Activated CD4-positive, alpha-beta T cell treated with anti-CD3 and anti-CD28 coated beads for 36 hours (primary cell): Measurements from ENCODE around the gene UPK3B. TPM values are rescaled to one million over a fixed set of nuclear protein-coding genes. Genes with fewer than 3 reads are reported as not detected.
A peak's percentile ranks its signal among the peaks of the same experiment; 100 is the strongest.
"Not testable (repeated sequence)": the region's sequence is repeated elsewhere in the genome, so short reads cannot be mapped to it uniquely, and the experiment has no call there.

Source experiments
- ATAC-seq: fragments of 200-7000 bp; cut with Tn5 transposase; one replicate; pipeline ENCODE4 v1.10.0; 2021; ENCODE audit warnings: mild to moderate bottlenecking, moderate library complexity
- CTCF ChIA-PET: fragments of 350-600 bp; sonication (Branson Sonifier 250); formaldehyde crosslinking; loops from one replicate; lab custom pipeline; 2021; ENCODE audit warnings: antibody characterized with exemption; lab: Charles Lee
- POLR2A ChIA-PET: fragments of 350-600 bp; sonication (Branson Sonifier 250); formaldehyde crosslinking; loops from one replicate; lab custom pipeline; 2021; ENCODE audit warnings: antibody characterized with exemption, inconsistent platforms; lab: Charles Lee
- DNase-seq: peaks from one replicate; pipeline ENCODE4 v3.0.0-alpha.2; 2020
- H3K27ac Mint-ChIP-seq: one replicate; pipeline ENCODE4 v1.8.0; 2021; ENCODE audit warnings: mixed read lengths
- H3K27me3 Mint-ChIP-seq: one replicate; pipeline ENCODE4 v1.8.0; 2021; ENCODE audit warnings: mixed read lengths
- H3K36me3 Mint-ChIP-seq: one replicate; pipeline ENCODE4 v1.8.0; 2021; ENCODE audit warnings: low read depth, mixed read lengths
- H3K4me1 Mint-ChIP-seq: one replicate; pipeline ENCODE4 v1.8.0; 2021; ENCODE audit warnings: mixed read lengths
- H3K4me3 Mint-ChIP-seq: one replicate; pipeline ENCODE4 v1.8.0; 2021; ENCODE audit warnings: mild to moderate bottlenecking, moderate library complexity, mixed read lengths
- H3K9me3 Mint-ChIP-seq: one replicate; pipeline ENCODE4 v1.8.0; 2021; ENCODE audit warnings: low read depth, mixed read lengths
- intact Hi-C, 2 experiments: fragments of 100-400 bp; cut with DNase I in 1 of 2; cut with micrococcal nuclease in 1 of 2; formaldehyde crosslinking; loops; one replicate each; pipeline versions ENCODE4 v1.14.2 to v1.15.1; 2022 to 2024; cut with DNase I, micrococcal nuclease
- total RNA-seq, 2 experiments: library from RNA; stranded (reverse); gene quantifications; one replicate each; pipeline ENCODE4 v1.2.3, GENCODE V29; 2021

The UPK3B gene
- total RNA-seq, 2 experiments from 2014 or later: 0.46 to 1.1 TPM

DNA sequence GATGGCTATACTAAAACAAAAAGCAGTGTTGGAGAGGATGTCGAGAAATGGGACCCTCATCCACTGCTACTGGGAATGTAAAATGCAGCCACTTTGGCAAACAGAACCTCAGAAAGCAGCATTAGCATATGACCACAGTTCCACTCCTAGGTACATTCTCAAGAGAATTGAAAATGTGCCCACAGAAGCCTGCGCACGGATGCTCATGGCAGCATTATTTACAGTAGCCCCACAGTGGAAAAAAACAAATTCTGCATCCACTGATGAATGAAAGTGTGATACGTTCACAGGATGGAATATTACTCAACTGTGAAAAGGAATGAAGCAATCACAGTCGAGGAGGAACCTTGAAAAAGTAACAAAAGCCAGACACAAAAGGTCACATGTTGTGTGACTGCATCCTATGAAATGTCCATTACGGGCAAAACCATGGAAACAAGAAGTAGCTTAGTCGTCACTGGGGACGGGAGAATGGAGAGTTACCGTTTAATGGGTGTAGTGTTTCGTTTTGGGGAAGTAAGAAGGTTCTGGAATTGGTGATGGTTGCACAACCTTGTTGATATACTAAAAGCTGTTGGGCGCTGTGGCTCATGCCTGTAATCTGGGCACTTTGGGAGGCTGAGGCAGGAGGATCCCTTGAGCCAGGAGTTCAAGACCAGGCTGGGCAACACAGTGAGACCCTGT lies 2.5 kb upstream of the UPK3B start:
- H3K9me3 Mint-ChIP-seq: no peaks in the 10 kb centered on the region
- no peak overlapping the region for H3K4me3 Mint-ChIP-seq
- H3K27me3 Mint-ChIP-seq: no peaks in the 10 kb centered on the region
- no peak for ATAC-seq
- DNase-seq: no peak
- ChIA-PET POLR2A (no interaction called here), CTCF (no interaction called here)
- intact Hi-C loops: no loop called here
- no peaks in the 10 kb centered on the region for H3K4me1 Mint-ChIP-seq
- no peak overlapping the region for H3K27ac Mint-ChIP-seq
- no peaks in the 10 kb centered on the region for H3K36me3 Mint-ChIP-seq

DNA sequence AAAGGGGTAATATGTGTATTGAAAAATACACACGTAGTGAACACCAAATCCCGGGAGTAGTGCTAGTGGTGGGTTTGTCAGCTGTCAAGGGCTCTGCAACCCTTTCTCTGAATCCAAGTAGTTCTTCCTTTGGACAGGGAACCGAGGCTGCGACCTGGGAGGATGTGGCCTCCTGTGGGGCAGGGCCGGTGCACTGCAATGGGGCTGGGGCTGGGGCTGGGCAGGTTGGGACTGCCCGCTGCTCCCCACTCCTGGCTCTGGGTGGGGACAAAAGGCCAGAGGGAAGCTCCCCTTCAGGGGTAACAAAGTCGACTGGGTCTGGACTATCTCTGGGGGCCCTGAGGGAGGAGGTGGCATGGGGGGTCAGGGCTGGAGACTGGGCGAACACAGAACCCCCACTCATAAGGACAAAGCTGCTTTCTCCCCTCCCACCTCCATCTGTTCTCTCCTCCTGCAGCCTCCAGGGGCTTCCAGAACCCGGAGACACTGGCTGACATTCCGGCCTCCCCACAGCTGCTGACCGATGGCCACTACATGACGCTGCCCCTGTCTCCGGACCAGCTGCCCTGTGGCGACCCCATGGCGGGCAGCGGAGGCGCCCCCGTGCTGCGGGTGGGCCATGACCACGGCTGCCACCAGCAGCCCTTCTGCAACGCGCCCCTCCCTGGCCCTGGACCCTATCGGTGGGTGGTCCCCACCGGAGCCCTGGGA lies 1.0 kb downstream of the UPK3B start:
- H3K9me3 Mint-ChIP-seq, CTCF ChIA-PET, H3K36me3 Mint-ChIP-seq, DNase-seq, intact Hi-C loops, POLR2A ChIA-PET, H3K27me3 Mint-ChIP-seq, H3K27ac Mint-ChIP-seq, H3K4me3 Mint-ChIP-seq, H3K4me1 Mint-ChIP-seq, ATAC-seq: not testable (repeated sequence)

DNA sequence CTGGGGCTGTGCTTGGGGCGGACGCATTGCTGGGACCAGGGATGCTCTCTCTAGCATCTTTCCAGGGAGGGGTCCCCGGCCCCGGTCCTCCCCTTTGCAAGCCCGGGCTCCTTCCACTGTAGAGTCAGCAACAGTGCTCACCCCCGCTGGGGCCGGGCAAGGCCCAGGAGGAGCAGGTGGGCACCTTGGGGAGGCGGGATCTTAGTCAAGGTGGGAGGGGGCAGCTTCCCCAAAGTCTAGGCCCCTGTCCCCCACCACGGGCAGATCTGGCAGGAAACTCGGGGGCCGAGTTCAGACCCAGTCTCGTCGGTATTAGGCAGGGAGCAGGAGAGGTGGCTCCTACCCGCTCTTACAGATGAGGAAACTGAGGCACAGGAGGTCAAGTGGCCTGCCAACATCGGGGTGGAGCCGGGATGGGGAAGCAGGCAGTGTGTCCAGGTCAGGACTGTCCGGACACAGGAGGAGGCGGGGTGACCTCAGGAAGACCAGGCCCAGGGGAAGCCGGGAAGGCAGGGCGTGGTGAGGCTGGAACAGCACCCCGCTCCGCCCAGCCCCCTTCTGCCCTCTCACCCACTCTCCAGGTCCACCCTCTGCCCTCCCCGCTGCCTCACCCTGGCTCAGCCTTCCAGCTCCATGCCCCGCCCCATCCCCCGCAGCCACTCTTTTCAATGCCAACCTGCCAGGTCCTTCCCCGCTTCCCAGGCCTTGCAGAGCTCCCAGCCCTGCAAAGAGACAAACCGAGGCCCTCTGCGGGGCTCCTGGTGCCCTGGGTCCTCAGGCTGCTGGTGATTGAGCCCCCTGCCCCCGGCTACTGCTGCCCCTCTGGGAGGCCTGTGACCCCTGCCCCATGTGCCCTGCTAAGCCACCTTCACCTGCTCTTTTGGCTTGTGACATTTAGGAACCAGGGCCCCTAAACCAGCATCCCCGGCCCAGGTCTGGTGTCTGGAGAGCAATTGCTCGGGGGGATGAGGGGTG lies 1.8 kb downstream of the UPK3B start:
- ATAC-seq, H3K4me1 Mint-ChIP-seq, H3K4me3 Mint-ChIP-seq, H3K9me3 Mint-ChIP-seq, H3K27ac Mint-ChIP-seq, DNase-seq, H3K36me3 Mint-ChIP-seq, H3K27me3 Mint-ChIP-seq, intact Hi-C loops, POLR2A ChIA-PET: not testable (repeated sequence)
- CTCF ChIA-PET: interaction anchor here (0.6 kb wide), 1 partner anchor 105 kb away, joined by 3 read pairs; no protein-coding TSS in a partner anchor

DNA sequence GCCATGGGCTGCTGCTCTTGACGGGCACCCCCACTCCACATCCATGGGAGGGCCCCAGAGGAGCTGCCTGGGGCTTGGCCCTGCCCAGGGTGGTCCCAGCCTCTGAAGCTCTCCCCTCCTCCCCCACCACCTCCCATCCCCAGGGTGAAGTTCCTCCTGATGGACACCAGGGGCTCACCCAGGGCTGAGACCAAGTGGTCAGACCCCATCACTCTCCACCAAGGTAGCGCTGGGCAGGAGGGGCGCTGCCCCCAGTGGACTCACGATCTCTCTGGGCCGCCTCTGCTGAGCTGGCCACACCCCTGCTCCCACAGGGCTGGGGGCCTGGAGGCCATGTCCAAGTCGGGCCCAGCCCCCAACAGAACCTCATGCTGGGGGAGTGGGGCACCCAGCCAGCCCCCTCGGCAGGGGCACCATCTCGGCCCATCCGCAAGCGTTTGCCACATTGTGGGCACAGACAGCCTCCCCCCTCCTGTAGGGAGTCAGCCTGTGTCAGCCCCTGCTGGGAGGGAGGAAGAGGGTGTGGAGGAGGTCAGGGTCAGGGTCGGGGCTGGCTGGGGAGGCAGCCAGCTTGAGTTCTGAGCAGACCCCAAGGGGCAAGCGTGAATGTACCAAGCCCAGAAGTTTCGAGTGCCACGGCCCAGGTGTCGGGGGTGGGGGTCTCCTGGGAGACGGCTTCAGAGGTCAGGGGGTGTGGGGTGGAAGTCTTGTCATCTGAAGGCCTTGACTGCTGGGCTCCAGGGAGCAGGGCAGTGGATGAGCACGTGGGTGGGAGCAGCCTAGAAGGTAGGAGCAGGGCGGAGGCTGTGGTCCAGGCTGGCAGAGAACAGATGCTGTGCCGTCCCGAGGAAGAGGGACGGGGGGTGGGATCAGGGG lies 2.8 kb downstream of the UPK3B start:
- no peaks in the 10 kb centered on the region for H3K4me1 Mint-ChIP-seq
- ATAC-seq (no peak), DNase-seq (no peak)
- H3K4me3 Mint-ChIP-seq: no peak overlapping the region
- no peak overlapping the region for H3K27ac Mint-ChIP-seq
- ChIA-PET CTCF (interaction anchor here (0.6 kb wide), 1 partner anchor 106 kb away, joined by 3 read pairs; no protein-coding TSS in a partner anchor), POLR2A (no interaction called here)
- H3K27me3 Mint-ChIP-seq: no peaks in the 10 kb centered on the region
- no peaks in the 10 kb centered on the region for H3K36me3 Mint-ChIP-seq
- intact Hi-C loops: no loop called here
- no peaks in the 10 kb centered on the region for H3K9me3 Mint-ChIP-seq

DNA sequence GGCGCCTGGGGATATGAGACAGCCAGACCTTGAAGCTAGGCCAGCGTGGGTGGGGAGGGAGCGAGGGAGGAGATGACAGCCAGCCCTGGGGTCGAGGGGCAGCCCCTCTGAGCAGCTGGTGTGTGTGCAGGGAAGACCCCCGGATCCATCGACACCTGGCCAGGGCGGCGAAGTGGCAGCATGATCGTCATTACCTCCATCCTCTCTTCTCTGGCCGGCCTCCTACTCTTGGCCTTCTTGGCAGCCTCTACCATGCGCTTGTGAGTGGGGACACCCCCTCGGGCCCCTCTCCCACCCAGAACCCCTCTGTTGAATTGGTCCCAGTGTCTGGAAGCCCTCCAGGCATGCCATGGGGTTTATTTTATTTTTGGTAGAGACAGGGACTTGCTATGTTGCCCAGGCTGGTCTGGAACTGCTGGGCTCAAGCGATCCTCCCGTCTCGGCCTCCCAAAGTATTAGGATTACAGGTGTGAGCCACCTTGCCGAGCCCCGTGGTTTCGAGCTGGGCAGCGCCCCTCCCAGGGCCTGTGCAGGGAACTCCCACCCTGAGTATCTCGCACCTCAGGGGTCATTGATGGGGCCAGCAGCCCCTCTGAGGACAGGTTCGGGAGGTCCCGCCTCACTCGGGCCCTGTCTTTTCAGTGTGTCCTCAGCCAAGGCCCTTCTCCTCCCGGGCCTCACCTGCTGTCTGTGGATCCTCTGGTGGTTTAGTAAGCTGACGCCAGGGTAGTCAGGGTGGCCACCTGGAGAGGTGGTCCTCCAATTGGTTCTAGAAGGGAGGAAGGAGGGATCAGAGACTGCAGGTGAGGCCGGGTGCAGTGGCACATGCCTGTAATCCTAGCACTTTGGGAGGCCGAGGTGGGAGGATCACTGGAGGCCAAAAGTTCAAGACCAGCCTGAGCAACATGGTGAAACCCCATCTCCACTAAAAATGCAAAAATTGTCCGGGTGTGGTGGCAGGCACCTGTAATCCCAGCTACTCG lies 3.8 kb downstream of the UPK3B start:
- no peak for ATAC-seq
- no peak overlapping the region for H3K4me3 Mint-ChIP-seq
- intact Hi-C loops: no loop called here
- no peaks in the 10 kb centered on the region for H3K36me3 Mint-ChIP-seq
- no peak for DNase-seq
- no peaks in the 10 kb centered on the region for H3K9me3 Mint-ChIP-seq
- H3K4me1 Mint-ChIP-seq: no peaks in the 10 kb centered on the region
- H3K27me3 Mint-ChIP-seq: no peaks in the 10 kb centered on the region
- H3K27ac Mint-ChIP-seq: no peak overlapping the region
- POLR2A ChIA-PET: no interaction called here
- CTCF ChIA-PET: no interaction called here

DNA sequence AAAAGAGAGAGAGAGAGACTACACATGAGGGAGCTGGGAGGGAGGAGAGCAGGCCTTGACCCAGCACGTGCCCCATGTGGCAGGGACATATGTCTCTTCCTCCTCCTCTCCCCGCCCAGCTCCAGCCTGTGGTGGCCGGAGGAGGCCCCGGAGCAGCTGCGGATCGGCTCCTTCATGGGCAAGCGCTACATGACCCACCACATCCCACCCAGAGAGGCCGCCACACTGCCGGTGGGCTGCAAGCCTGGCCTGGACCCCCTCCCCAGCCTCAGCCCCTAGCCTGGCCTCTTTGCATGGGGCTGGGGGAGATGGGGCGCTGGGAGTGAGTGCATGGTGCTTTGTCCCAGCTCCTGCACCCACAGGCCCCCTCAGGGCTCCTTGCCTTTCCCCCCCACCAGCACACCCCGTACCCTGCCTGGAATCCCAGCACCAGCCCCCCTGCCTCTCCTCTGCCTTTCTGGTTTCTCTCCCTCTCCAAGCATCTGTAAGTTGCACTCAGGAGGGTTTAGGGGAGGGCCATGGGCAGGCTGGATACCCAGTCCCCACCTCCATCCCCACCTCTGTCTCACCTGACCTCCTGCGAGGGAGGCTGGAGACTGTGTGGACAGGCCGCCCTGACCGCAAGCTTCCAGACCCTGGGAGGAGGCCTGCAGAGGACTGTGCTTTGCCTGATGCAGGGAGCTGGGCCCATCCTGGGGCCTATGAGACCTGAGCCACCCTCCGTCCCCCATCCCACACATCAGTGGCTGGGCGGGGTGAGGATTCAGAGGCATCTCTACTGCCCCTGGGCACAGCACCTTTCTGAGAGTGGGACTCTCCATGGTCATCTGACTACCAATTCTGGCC lies 4.8 kb downstream of the UPK3B start:
- intact Hi-C loops: no loop called here
- ATAC-seq (no peak), DNase-seq (no peak)
- H3K4me1 Mint-ChIP-seq: no peaks in the 10 kb centered on the region
- H3K27ac Mint-ChIP-seq: no peak overlapping the region
- CTCF ChIA-PET: no interaction called here
- no peaks in the 10 kb centered on the region for H3K27me3 Mint-ChIP-seq
- no peaks in the 10 kb centered on the region for H3K36me3 Mint-ChIP-seq
- POLR2A ChIA-PET: no interaction called here
- H3K4me3 Mint-ChIP-seq: no peak overlapping the region
- H3K9me3 Mint-ChIP-seq: no peaks in the 10 kb centered on the region

DNA sequence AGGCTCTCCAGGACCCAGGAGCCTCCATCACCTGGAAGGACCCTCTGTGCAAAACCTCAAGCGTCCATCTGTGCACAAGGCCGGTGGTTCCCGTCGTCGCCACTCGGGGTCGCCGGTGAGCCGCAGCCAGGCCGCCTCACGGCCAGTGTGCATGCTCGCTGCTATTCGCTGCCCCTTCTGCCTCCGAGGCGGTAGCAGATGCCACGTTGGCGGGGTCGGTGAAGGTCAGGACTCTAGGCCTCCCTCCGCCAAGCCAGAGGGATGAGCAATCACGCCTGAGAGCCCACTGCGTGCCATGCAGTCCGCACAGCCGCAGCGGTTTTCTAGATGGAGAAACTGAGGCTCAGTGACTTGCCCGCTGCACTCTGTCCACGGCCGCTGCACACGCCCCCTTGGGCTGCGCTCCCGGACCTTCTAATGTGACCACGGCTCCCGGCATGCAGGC lies 5.7 kb downstream of the UPK3B start:
- Mint-ChIP-seq H3K27ac (no peak overlapping the region), H3K4me1 (no peaks in the 10 kb centered on the region), H3K36me3 (no peaks in the 10 kb centered on the region), H3K27me3 (no peaks in the 10 kb centered on the region), H3K4me3 (no peak overlapping the region), H3K9me3 (no peaks in the 10 kb centered on the region)
- ChIA-PET POLR2A (no interaction called here), CTCF (no interaction called here)
- peak; percentile 88 for ATAC-seq
- intact Hi-C loops: no loop called here
- DNase-seq: peak; percentile 70

DNA sequence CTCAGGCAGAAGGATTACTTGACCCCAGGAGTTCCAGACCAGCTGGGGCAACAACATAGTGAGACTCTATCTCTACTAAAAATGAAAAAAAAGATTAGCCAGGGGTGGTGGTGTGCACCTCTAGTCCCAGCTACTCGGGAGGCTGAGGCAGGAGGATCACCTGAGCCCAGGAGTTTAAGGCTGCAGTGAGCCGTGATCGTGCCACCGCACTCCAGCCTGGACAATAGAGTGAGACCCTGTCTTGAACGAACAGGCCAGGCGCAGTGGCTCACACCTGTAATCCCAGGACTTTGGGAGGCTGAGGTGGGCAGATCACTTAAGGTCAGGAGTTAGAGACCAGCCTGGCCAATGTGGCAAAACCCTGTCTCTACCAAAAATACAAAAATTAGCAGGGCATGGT lies 6.6 kb downstream of the UPK3B start:
- POLR2A ChIA-PET, H3K27ac Mint-ChIP-seq, H3K4me1 Mint-ChIP-seq, intact Hi-C loops, DNase-seq, H3K9me3 Mint-ChIP-seq, H3K4me3 Mint-ChIP-seq, H3K27me3 Mint-ChIP-seq, H3K36me3 Mint-ChIP-seq, ATAC-seq: not testable (repeated sequence)
- CTCF ChIA-PET: interaction anchor here (0.6 kb wide), 1 partner anchor 790 kb away, joined by 3 read pairs; no protein-coding TSS in a partner anchor

DNA sequence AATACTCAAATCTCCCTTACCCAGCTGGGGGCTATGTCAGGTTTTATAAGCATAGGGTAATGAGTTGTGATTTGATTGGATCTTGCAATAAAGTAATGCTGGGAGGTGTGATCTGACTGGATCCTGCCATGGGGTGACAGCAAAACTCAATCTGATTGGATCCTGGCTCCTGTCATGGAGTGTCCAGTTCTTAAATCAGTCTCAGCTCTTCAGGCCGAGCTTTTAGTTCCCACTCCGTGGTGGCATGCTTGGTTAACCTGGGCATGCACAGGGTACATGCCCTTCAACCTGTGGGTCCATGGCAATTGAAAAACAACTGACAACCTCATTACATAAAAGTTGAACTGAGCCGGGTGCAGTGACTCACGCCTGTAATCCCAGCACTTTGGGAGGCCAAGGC lies 15.8 kb downstream of the UPK3B start:
- H3K9me3 Mint-ChIP-seq, POLR2A ChIA-PET, CTCF ChIA-PET, DNase-seq, H3K27ac Mint-ChIP-seq, H3K4me1 Mint-ChIP-seq, ATAC-seq, H3K36me3 Mint-ChIP-seq, H3K27me3 Mint-ChIP-seq, intact Hi-C loops, H3K4me3 Mint-ChIP-seq: not testable (repeated sequence)
